Gastroesophageal sphincter (tissue), 4 donors: ENCODE measurements around the gene VOPP1. TPM values are rescaled to one million over a fixed set of nuclear protein-coding genes. Genes with fewer than 3 reads are reported as not detected.

ENCODE experiments used
- ATAC-seq: fragments of 150-250 bp; one replicate; pipeline ENCODE4 v1.9.1; 2016; ENCODE audit warnings: mild to moderate bottlenecking, moderate library complexity
- H3K27ac ChIP-seq, 4 donors: fragments of 200-600 bp; sonication (generic) in 3 of 4; 1 replicate in 3 of 4; 2 replicates in 1 of 4; pipeline ENCODE4 v1.5.1; 2016 to 2019
- H3K27me3 ChIP-seq: fragments of 200-600 bp; sonication (generic); one replicate; pipeline ENCODE4 v1.5.1; 2019
- H3K36me3 ChIP-seq, 2 donors: fragments of 200-600 bp; sonication (generic); one replicate each; pipeline ENCODE4 v1.5.1; 2019; ENCODE audit warnings: control low read depth in 1 of 2
- H3K4me1 ChIP-seq, 3 donors: fragments of 200-600 bp; sonication (generic); 1 replicate in 2 of 3; 2 replicates in 1 of 3; pipeline ENCODE4 v1.5.1; 2016 to 2019; ENCODE audit warnings: control low read depth in 2 of 3
- H3K4me3 ChIP-seq, 2 donors: fragments of 200-600 bp; sonication (generic); one replicate each; pipeline ENCODE4 v1.5.1; 2019; ENCODE audit warnings: mild to moderate bottlenecking in 1 of 2, moderate library complexity in 1 of 2
- H3K9me3 ChIP-seq, 3 donors: fragments of 200-600 bp; sonication (generic); one replicate each; pipeline ENCODE4 v1.5.1; 2017 to 2019; ENCODE audit warnings: control low read depth in 2 of 3
- EP300 ChIP-seq: sonication (generic); formaldehyde crosslinking; IDR thresholded peaks from one replicate; pipeline ENCODE4 v1.6.1; 2017; ENCODE audit warnings: antibody characterized with exemption, mild to moderate bottlenecking
- POLR2A ChIP-seq, 2 donors: fragments of 450-650 bp; IDR thresholded peaks; one replicate each; pipeline ENCODE4 v1.6.1; 2017; ENCODE audit warnings: antibody characterized with exemption in 2 of 2, mild to moderate bottlenecking in 2 of 2, moderate library complexity in 1 of 2
- POLR2AphosphoS5 ChIP-seq: sonication (generic); formaldehyde crosslinking; IDR thresholded peaks from one replicate; pipeline ENCODE4 v1.6.1; 2017; ENCODE audit warnings: antibody characterized with exemption
- WGBS, 2 donors: methylation state at CpG; one replicate each; pipeline ENCODE4 v1.1.5; 2018; ENCODE audit warnings: low coverage in 1 of 2; 5-methylcytosine and 5-hydroxymethylcytosine counted together
- total RNA-seq, 4 donors: library from RNA; depleted of rRNA; stranded (reverse); fragments of >200 nt; gene quantifications; one replicate each; pipeline ENCODE4 v1.1.0, GENCODE V29; 2016
- TF ChIP-seq, protein P1 (sequence below), 4 experiments: fragments of 200-600 bp in 2 of 4; fragments of 450-650 bp in 2 of 4; sonication (generic) in 1 of 4; IDR thresholded peaks; one replicate each; pipeline ENCODE4 v1.5.1; 2017 to 2019; ENCODE audit warnings: antibody characterized with exemption in 4 of 4, mild to moderate bottlenecking in 2 of 4, moderate library complexity in 2 of 4

Gene VOPP1
- total RNA-seq, 4 donors from 2014 or later, result 20.5 to 51.6 (median 33.4) TPM

DNA sequence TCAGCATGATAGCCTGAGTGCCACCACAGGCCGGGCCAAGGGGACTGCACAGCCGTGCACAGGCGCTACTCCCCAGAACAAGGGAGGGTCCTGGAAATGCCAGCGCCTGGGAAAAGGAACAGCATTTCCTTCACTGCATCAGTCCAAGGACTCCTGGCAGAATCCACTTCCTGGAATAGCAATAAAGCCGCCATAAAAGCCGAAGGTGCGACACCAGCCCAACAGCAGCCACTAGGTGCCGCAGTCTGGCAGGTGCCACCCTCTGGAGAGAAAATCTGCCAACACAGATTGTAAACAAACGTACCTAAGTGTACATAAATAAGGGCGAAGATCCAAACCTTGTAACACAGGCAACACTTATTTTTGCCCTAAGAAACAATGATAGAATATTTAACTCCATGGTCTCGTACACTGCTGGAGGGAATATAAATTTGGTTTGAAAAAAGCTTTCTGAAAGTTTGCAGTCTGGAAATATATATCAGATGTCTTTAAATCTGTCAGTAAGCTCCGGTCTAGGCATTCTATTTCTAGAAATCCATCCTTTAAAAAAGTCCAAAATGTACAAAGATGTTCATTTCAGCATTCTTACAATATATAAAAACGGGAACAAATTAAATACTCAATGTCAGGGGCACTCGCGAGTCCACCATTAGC lies 22.2 kb downstream of the VOPP1 start:
- H3K27ac ChIP-seq, result no peak overlapping the region
- no peak overlapping the region for H3K4me3 ChIP-seq
- no peaks in the 10 kb centered on the region for H3K36me3 ChIP-seq
- TF ChIP-seq EP300 (no peak), POLR2A (IDR thresholded peaks at IDR 0.05) (no peak), POLR2AphosphoS5 (no peak)
- TF ChIP-seq, protein P1, sequence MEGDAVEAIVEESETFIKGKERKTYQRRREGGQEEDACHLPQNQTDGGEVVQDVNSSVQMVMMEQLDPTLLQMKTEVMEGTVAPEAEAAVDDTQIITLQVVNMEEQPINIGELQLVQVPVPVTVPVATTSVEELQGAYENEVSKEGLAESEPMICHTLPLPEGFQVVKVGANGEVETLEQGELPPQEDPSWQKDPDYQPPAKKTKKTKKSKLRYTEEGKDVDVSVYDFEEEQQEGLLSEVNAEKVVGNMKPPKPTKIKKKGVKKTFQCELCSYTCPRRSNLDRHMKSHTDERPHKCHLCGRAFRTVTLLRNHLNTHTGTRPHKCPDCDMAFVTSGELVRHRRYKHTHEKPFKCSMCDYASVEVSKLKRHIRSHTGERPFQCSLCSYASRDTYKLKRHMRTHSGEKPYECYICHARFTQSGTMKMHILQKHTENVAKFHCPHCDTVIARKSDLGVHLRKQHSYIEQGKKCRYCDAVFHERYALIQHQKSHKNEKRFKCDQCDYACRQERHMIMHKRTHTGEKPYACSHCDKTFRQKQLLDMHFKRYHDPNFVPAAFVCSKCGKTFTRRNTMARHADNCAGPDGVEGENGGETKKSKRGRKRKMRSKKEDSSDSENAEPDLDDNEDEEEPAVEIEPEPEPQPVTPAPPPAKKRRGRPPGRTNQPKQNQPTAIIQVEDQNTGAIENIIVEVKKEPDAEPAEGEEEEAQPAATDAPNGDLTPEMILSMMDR (IDR thresholded peaks at IDR 0.05), result peak in 1 of 4 experiments; percentile 36
- 81 to 92% methylated on average over 7 to 9 of the region's 15 CpGs for WGBS, 2 donors
- no peak for ATAC-seq
- no peaks in the 10 kb centered on the region for H3K9me3 ChIP-seq
- H3K4me1 ChIP-seq, result peaks cover 9 to 63% (median 28%) of the 10 kb centered on the region in 3 donors
- no peaks in the 10 kb centered on the region for H3K27me3 ChIP-seq

DNA sequence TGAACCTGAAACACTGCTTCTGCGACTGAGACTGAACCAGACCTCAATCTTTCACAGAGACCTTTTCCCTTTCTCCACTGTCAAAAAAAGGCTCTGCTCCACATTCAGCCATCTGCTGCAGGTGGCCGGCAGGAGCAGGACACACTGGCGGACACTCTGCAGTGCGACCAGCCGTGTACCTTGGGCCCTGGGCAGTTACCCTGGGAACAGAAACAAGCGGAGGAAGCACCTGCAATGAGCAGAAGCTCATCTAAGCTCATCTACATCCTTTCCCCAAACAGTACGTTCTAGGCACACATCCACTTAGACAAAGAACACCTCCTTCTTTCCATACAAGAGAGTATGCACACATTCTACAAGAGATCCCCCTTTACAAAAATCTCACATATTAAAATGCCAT lies 22.8 kb downstream of the VOPP1 start:
- no peak overlapping the region for H3K4me3 ChIP-seq
- 86 to 97% methylated on average over 4 of the region's 7 CpGs for WGBS, 2 donors

DNA sequence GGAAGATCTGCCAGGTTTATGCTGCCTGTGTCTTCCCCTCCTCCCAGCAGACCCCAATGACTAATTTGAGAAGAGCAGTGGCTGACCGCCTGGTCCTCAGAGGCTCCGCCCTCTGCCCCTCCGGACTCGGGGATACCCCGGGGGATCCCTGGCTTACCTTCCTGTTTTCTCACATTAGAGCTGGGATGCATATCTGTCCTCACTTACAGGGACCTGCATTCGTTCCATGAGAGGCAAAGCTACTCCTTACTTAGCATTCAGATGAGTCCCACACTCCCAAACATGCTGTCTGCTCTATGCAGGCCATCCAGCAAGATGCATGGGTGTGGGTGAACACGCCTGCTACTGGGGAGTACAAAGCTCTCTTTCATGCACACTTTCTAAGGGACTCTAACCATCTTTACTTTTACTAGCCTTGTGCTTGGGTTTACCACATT lies 24.0 kb downstream of the VOPP1 start:
- Histone ChIP-seq H3K27me3 (no peaks in the 10 kb centered on the region), H3K36me3 (peaks cover 0 to 5% of the 10 kb centered on the region in 2 donors), H3K4me3 (no peak overlapping the region), H3K4me1 (peaks cover 9 to 49% (median 21%) of the 10 kb centered on the region in 3 donors), H3K27ac (no peak overlapping the region), H3K9me3 (no peaks in the 10 kb centered on the region)
- TF ChIP-seq EP300 (no peak), POLR2A (IDR thresholded peaks at IDR 0.05) (no peak), POLR2AphosphoS5 (no peak)
- TF ChIP-seq, protein P1 (IDR thresholded peaks at IDR 0.05), result no peak
- WGBS, 2 donors, result 50 to 100% methylated on average over 1 to 6 of the region's 7 CpGs
- no peak for ATAC-seq

More for the DNA sequence above, 22.8 kb downstream of the VOPP1 start:
- no peaks in the 10 kb centered on the region for H3K27me3 ChIP-seq
- TF ChIP-seq EP300, result no peak
- TF ChIP-seq POLR2AphosphoS5, result no peak
- TF ChIP-seq POLR2A (IDR thresholded peaks at IDR 0.05), result no peak
- TF ChIP-seq, protein P1 (IDR thresholded peaks at IDR 0.05), result no peak
- peaks cover 0 to 2% of the 10 kb centered on the region in 2 donors for H3K36me3 ChIP-seq
- no peaks in the 10 kb centered on the region for H3K9me3 ChIP-seq
- H3K27ac ChIP-seq, result no peak overlapping the region
- peaks cover 9 to 60% (median 28%) of the 10 kb centered on the region in 3 donors for H3K4me1 ChIP-seq
- no peak for ATAC-seq

DNA sequence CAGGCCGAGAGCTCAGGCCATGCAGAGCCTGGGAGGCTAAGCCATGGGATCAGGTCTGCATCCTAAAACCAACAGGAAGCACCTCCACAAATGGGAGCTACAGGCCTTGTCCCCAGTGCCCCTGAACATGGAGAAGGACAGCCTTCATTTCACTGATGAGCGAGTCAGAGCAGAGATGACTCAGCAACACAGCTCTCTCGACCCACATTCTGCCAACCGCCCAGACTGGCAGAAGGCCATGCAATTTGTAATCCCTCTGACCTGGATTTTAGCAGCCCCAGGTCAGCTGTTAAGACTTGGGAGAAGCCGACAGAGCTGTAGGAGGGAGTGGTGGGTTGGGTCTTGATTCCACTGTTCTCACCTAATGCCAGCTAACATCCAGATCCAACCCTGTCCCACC lies 25.5 kb downstream of the VOPP1 start:
- Histone ChIP-seq H3K4me1 (peaks cover 4 to 34% (median 10%) of the 10 kb centered on the region in 3 donors), H3K27ac (no peak overlapping the region), H3K36me3 (peaks cover 0 to 5% of the 10 kb centered on the region in 2 donors), H3K9me3 (no peaks in the 10 kb centered on the region), H3K4me3 (no peak overlapping the region), H3K27me3 (no peaks in the 10 kb centered on the region)
- peak; percentile 78 for ATAC-seq
- WGBS, 2 donors, result 43 to 54% methylated on average over 1 to 2 of the region's 5 CpGs
- TF ChIP-seq POLR2AphosphoS5 (peak; percentile 13), POLR2A (IDR thresholded peaks at IDR 0.05) (no peak), EP300 (no peak)
- TF ChIP-seq, protein P1 (IDR thresholded peaks at IDR 0.05), result no peak

DNA sequence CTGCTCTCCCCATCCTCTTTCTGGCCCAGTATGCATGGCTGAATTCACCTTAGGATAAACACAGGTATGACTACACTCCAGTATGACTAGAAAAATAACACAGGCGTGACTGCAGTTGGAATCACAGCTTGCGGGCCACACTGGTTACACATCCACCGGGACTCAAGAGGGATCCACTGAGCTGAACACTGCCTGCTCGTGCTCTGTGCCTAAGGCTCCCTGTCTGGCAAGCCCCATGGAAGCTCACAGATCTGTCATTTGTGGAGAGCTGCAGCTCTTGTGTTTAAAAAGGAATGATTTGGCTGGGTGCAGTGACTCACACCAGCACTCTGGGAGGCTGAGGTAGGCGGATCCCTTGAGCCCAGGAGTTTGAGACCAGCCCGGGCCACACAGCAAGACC lies 26.8 kb downstream of the VOPP1 start:
- Histone ChIP-seq H3K4me1 (peaks cover 4 to 28% (median 10%) of the 10 kb centered on the region in 3 donors), H3K4me3 (no peak overlapping the region), H3K27me3 (no peaks in the 10 kb centered on the region), H3K36me3 (peaks cover 0 to 5% of the 10 kb centered on the region in 2 donors), H3K9me3 (no peaks in the 10 kb centered on the region), H3K27ac (peak overlapping the region in 1 of 4 donors; percentile 9)
- ATAC-seq, result no peak
- no peak for TF ChIP-seq EP300
- no peak for TF ChIP-seq POLR2A (IDR thresholded peaks at IDR 0.05)
- TF ChIP-seq, protein P1 (IDR thresholded peaks at IDR 0.05), result peak in 1 of 4 experiments; percentile 15
- TF ChIP-seq POLR2AphosphoS5, result no peak
- WGBS, 2 donors, result 60% methylated on average over 2 of the region's 6 CpGs; no CpG with 5 or more reads in 1 of the 2 donors
